ENCODE data around the gene EIPR1. TPM values are rescaled to one million over a fixed set of nuclear protein-coding genes. Genes with fewer than 3 reads are reported as not detected.

EIPR1 gene
- total and polyA plus RNA-seq, 2 experiments from 2014 or later: 17.4 to 46.3 TPM

DNA sequence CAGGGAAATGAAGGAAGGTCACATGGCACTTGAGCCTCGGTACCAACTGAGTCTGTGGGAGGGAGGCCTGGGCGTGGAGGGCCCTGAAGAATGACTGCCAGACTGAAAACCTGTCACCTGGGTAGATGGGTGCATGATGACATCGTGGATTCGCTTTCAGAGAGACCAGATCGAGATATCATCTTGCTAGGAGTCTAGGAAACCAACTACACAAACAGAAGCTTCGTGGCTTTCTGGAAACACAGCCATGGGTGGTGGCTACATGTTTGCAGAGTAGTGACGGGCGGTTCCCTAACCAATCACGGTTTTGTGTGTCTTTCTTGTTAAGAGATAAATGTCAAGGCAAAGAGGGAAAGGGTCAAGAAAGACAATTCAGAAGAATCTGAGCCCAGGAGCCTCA lies 155.0 kb downstream of the EIPR1 start:
- Mint-ChIP-seq H3K9me3 (peaks cover 36% of the 10 kb centered on the region), H3K4me1 (0 out of 3 replicates have a peak, but pooled peaks cover 3% of the 10 kb centered on the region), H3K27ac (no peak overlapping the region), H3K4me3 (no peak overlapping the region), H3K27me3 (ENCODE audit: insufficient read depth, low read depth, poor library complexity) (peaks cover 8% of the 10 kb centered on the region), H3K36me3 (ENCODE audit: low read depth) (peaks cover 36% of the 10 kb centered on the region)
- 0 out of 2 replicates have a peak, but pooled peaks cover 4% of the 10 kb centered on the region for H3F3A ChIP-seq (replicated peaks; ENCODE audit: low read depth)
- no peak overlapping the region for H3K4me3 ChIP-seq
- H3K9me2 ChIP-seq (ENCODE audit: insufficient read depth): peaks cover 5% of the 10 kb centered on the region; the same call in 1 of the 2 replicates
- no peak overlapping the region for H3K27ac ChIP-seq (ENCODE audit: low read depth)
- no peaks in the 10 kb centered on the region for H3K4me1 ChIP-seq (ENCODE audit: insufficient read depth)
- no peak for TF ChIP-seq STAT1 (IDR thresholded peaks at IDR 0.05; ENCODE audit: unreplicated experiment)
- no peak for TF ChIP-seq ZNF331 (CRISPR knock-in tag; IDR thresholded peaks at IDR 0.05; ENCODE audit: low read depth)
- DNase-seq (ENCODE audit: low spot score) (no peak), ATAC-seq (no peak)
- peaks cover 6% of the 10 kb centered on the region; the same call in 1 of the 2 replicates for H3K79me2 ChIP-seq (replicated peaks; ENCODE audit: insufficient read depth)
- no peaks in the 10 kb centered on the region; the same call in 1 of the 2 replicates for H3K36me3 ChIP-seq (ENCODE audit: insufficient read depth)
- H3K27me3 ChIP-seq (ENCODE audit: insufficient read depth): no peaks in the 10 kb centered on the region
- no peaks in the 10 kb centered on the region for H4K20me1 ChIP-seq (replicated peaks; ENCODE audit: insufficient read depth)
- H2AFZ ChIP-seq: no peak overlapping the region
- H3K4me2 ChIP-seq: no peak overlapping the region

DNA sequence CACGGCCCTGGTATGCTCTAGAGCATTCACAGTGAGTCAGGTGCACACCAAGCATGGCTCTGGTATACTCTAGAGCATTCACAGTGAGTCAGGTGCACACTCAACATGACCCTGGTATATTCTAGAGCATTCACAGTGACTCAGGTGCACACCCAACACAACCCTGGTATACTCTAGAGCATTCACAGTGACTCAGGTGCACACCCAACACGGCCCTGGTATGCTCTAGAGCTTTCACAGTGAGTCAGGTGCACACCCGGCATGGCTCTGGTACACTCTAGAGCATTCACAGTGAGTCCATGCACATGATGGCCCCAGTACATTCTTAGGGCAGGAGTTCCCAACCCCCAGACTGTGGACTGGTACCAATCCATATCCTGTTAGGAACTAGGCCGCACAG lies 158.1 kb downstream of the EIPR1 start:
- Histone ChIP-seq H3K4me2 (no peak overlapping the region), H3K79me2 (replicated peaks; ENCODE audit: insufficient read depth) (peaks cover 25% of the 10 kb centered on the region), H3K27me3 (ENCODE audit: insufficient read depth) (no peaks in the 10 kb centered on the region), H3K27ac (ENCODE audit: low read depth) (no peak overlapping the region), H3K4me3 (no peak overlapping the region), H2AFZ (no peak overlapping the region), H3K36me3 (ENCODE audit: insufficient read depth) (no peaks in the 10 kb centered on the region; the same call in 1 of the 2 replicates), H3F3A (replicated peaks; ENCODE audit: low read depth) (0 out of 2 replicates have a peak, but pooled peaks cover 4% of the 10 kb centered on the region), H3K9me2 (ENCODE audit: insufficient read depth) (no peaks in the 10 kb centered on the region), H3K4me1 (ENCODE audit: insufficient read depth) (no peaks in the 10 kb centered on the region), H4K20me1 (replicated peaks; ENCODE audit: insufficient read depth) (no peaks in the 10 kb centered on the region)
- Mint-ChIP-seq H3K36me3 (ENCODE audit: low read depth) (peaks cover 30% of the 10 kb centered on the region), H3K9me3 (peaks cover 32% of the 10 kb centered on the region), H3K4me1 (peaks cover 8% of the 10 kb centered on the region; the same call in 2 of the 3 replicates), H3K27me3 (ENCODE audit: insufficient read depth, low read depth, poor library complexity) (peaks cover 10% of the 10 kb centered on the region), H3K4me3 (no peak overlapping the region), H3K27ac (no peak overlapping the region)
- TF ChIP-seq EZH2phosphoT487 (IDR thresholded peaks at IDR 0.05; ENCODE audit: unreplicated experiment): no peak
- ATAC-seq (no peak), DNase-seq (ENCODE audit: low spot score) (no peak)

DNA sequence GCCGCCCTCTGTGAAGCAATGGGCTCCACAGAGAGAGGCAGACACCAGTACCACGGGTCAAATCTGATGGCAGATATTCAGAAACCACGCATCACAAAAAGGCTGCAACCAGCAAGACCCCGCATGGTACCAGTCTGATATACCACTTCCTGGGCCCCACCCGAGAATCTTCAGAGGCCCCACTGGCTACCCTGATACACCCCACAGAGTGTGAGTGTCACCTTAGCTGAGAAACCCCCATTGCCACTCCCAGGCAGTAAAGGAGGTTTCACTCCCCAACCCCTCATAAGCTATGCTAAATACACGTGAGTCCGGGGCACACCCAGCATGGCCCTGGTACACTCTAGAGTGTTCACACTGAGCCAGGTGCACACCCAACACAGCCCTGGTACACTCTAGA lies 160.0 kb downstream of the EIPR1 start:
- DNase-seq (ENCODE audit: low spot score) (no peak), ATAC-seq (no peak)
- Histone ChIP-seq H3K4me1 (ENCODE audit: insufficient read depth) (no peaks in the 10 kb centered on the region), H3K27ac (ENCODE audit: low read depth) (no peak overlapping the region), H2AFZ (no peak overlapping the region), H3K4me3 (no peak overlapping the region), H3K9me2 (ENCODE audit: insufficient read depth) (no peaks in the 10 kb centered on the region), H3K36me3 (ENCODE audit: insufficient read depth) (no peaks in the 10 kb centered on the region; the same call in 1 of the 2 replicates), H3K79me2 (replicated peaks; ENCODE audit: insufficient read depth) (peaks cover 25% of the 10 kb centered on the region), H4K20me1 (replicated peaks; ENCODE audit: insufficient read depth) (no peaks in the 10 kb centered on the region), H3K27me3 (ENCODE audit: insufficient read depth) (no peaks in the 10 kb centered on the region), H3K4me2 (no peak overlapping the region), H3F3A (replicated peaks; ENCODE audit: low read depth) (0 out of 2 replicates have a peak, but pooled peaks cover 4% of the 10 kb centered on the region)
- Mint-ChIP-seq H3K9me3 (peaks cover 26% of the 10 kb centered on the region), H3K4me3 (no peak overlapping the region), H3K4me1 (peaks cover 14% of the 10 kb centered on the region; the same call in 2 of the 3 replicates), H3K27me3 (ENCODE audit: insufficient read depth, low read depth, poor library complexity) (peaks cover 10% of the 10 kb centered on the region), H3K27ac (peak overlapping the region; percentile 80; the same call in 1 of the 2 replicates), H3K36me3 (ENCODE audit: low read depth) (peaks cover 22% of the 10 kb centered on the region)
- TF ChIP-seq POLR2AphosphoS5 (IDR thresholded peaks at IDR 0.05; ENCODE audit: low read depth) (no peak), CREB1 (CRISPR knock-in tag; IDR thresholded peaks at IDR 0.05; ENCODE audit: low read depth) (no peak), ZNF331 (CRISPR knock-in tag; IDR thresholded peaks at IDR 0.05; ENCODE audit: low read depth) (no peak), STAT1 (IDR thresholded peaks at IDR 0.05; ENCODE audit: unreplicated experiment) (no peak), EZH2 (IDR thresholded peaks at IDR 0.05; ENCODE audit: low read depth, unreplicated experiment) (no peak), JUNB (IDR thresholded peaks at IDR 0.05; ENCODE audit: unreplicated experiment) (no peak)
- TF ChIP-seq, protein P1, sequence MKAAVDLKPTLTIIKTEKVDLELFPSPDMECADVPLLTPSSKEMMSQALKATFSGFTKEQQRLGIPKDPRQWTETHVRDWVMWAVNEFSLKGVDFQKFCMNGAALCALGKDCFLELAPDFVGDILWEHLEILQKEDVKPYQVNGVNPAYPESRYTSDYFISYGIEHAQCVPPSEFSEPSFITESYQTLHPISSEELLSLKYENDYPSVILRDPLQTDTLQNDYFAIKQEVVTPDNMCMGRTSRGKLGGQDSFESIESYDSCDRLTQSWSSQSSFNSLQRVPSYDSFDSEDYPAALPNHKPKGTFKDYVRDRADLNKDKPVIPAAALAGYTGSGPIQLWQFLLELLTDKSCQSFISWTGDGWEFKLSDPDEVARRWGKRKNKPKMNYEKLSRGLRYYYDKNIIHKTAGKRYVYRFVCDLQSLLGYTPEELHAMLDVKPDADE (IDR thresholded peaks at IDR 0.05): no peak
- TF ChIP-seq, protein P2, sequence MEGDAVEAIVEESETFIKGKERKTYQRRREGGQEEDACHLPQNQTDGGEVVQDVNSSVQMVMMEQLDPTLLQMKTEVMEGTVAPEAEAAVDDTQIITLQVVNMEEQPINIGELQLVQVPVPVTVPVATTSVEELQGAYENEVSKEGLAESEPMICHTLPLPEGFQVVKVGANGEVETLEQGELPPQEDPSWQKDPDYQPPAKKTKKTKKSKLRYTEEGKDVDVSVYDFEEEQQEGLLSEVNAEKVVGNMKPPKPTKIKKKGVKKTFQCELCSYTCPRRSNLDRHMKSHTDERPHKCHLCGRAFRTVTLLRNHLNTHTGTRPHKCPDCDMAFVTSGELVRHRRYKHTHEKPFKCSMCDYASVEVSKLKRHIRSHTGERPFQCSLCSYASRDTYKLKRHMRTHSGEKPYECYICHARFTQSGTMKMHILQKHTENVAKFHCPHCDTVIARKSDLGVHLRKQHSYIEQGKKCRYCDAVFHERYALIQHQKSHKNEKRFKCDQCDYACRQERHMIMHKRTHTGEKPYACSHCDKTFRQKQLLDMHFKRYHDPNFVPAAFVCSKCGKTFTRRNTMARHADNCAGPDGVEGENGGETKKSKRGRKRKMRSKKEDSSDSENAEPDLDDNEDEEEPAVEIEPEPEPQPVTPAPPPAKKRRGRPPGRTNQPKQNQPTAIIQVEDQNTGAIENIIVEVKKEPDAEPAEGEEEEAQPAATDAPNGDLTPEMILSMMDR (conservative IDR thresholded peaks at IDR 0.05; ENCODE audit: low read depth in 2 of 2): no peak
